T-helper 1 cell treated with Interleukin-12 subunit alpha and Interleukin-12 subunit beta and Interleukin-4 antibody, amounts not matched to agents 30 μg/mL and 1 μg/mL, for 36 hours (primary cell): Measurements from ENCODE around the gene ELFN2.
"Not testable (repeated sequence)": the region's sequence is repeated elsewhere in the genome, so short reads cannot be mapped to it uniquely, and the experiment has no call there.

Source experiments
- H3K27ac Mint-ChIP-seq: one replicate; pipeline ENCODE4 v1.8.0; 2021; ENCODE audit warnings: mild to moderate bottlenecking, mixed read lengths
- H3K27me3 Mint-ChIP-seq: one replicate; pipeline ENCODE4 v1.8.0; 2021; ENCODE audit warnings: low read depth, mixed read lengths
- H3K36me3 Mint-ChIP-seq: one replicate; pipeline ENCODE4 v1.8.0; 2021; ENCODE audit warnings: low read depth, mixed read lengths
- H3K4me1 Mint-ChIP-seq: one replicate; pipeline ENCODE4 v1.8.0; 2021; ENCODE audit warnings: low read depth, mixed read lengths
- H3K4me3 Mint-ChIP-seq: one replicate; pipeline ENCODE4 v1.8.0; 2021; ENCODE audit warnings: mild to moderate bottlenecking, moderate library complexity, mixed read lengths
- H3K9me3 Mint-ChIP-seq: one replicate; pipeline ENCODE4 v1.8.0; 2021; ENCODE audit warnings: mixed read lengths

The ELFN2 gene

DNA sequence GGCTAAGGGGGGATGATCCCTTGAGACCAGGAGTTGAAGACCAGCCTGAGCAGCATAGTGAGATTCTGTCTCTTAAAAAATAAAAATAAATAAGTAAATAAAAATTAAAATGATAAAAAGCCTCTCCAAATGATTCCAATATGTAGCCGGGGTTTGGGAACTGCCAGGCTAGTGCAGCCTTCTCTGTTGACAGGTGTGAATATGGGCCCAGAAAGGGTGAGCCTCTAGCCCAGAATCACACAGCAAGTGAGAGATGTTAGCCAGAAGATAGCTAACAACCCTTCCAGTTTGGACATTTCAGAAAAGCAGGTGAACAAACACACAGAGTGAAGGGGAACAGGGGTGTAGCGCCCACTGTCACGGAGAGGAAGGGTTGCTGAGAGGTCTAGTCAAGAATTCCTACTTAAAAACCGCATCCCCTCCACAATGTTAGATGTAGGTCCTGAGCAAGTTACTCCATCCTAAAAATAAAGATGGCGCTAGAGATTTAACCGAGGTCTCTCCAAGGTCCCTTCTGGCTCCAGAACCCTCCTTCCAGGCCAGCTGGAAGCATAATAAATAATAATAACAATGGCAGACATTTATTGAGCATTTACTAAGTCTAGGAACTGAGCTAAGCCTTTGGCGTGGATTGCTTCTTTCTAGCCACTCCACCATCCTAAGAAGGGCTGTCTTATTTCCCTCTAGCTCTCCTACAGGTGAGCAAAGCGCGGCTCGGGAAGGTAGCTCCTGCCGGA lies 93.4 kb downstream of the ELFN2 start:
- H3K27me3 Mint-ChIP-seq: peaks cover 77% of the 10 kb centered on the region
- peaks cover 5% of the 10 kb centered on the region for H3K4me1 Mint-ChIP-seq
- H3K9me3 Mint-ChIP-seq: no peaks in the 10 kb centered on the region
- H3K4me3 Mint-ChIP-seq: no peak overlapping the region
- no peak overlapping the region for H3K27ac Mint-ChIP-seq
- no peaks in the 10 kb centered on the region for H3K36me3 Mint-ChIP-seq

DNA sequence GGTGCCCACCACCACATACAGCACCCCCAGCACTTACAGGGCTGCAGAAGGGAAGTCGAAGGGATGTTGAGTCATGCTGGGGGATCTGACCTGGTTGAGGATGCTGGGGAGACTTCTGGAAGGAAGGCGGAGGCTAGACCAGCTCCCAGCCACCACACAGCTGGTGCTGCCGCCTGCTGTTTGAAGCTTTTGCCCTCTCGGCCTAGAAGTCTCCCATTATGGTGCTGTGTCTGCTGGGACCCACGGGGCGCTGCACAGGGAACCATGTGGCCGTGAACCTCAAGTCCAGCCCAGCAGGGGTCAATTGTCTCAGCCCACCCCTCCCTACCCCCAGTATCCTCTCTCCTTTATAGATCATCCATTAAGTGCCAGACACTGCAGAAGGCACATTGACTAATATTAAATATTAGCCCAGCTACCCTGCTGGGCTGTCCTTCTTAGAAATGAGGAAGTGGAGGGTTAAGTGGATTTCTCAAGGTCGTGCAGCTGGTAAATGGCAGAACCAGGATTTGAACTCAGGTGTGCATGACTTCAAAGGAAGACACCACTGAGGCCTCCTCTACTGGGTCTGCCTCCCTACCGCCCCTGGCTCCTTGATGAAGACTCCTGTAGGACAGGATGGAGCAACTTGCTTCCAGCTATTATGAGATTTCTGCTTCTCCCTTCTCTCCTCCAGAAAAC lies 95.3 kb downstream of the ELFN2 start:
- Mint-ChIP-seq H3K4me3 (no peak overlapping the region), H3K36me3 (no peaks in the 10 kb centered on the region), H3K27me3 (peaks cover 86% of the 10 kb centered on the region), H3K27ac (no peak overlapping the region), H3K4me1 (peaks cover 5% of the 10 kb centered on the region), H3K9me3 (no peaks in the 10 kb centered on the region)

DNA sequence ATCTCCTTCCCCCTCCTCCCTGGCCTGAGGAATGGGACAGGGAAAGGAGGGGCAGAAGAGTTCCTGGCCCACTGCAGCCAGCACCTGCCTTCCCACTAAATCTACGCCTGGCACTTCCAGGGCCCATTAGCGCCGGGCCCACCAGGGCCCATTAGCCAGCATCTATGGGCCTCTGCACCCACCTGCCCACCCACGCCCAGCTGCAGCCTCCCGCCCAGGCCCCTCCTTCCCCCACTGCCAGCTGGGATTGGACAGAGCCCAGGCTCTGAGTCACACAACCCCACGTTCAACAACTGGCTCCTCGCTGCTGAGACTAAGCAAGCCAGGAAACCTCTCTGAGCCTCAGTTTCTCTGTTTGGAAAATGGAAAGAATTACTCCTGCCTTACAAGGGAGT lies 96.2 kb downstream of the ELFN2 start:
- Mint-ChIP-seq H3K4me3 (no peak overlapping the region), H3K36me3 (no peaks in the 10 kb centered on the region), H3K27me3 (peaks cover 86% of the 10 kb centered on the region), H3K4me1 (peaks cover 5% of the 10 kb centered on the region), H3K9me3 (no peaks in the 10 kb centered on the region), H3K27ac (no peak overlapping the region)

DNA sequence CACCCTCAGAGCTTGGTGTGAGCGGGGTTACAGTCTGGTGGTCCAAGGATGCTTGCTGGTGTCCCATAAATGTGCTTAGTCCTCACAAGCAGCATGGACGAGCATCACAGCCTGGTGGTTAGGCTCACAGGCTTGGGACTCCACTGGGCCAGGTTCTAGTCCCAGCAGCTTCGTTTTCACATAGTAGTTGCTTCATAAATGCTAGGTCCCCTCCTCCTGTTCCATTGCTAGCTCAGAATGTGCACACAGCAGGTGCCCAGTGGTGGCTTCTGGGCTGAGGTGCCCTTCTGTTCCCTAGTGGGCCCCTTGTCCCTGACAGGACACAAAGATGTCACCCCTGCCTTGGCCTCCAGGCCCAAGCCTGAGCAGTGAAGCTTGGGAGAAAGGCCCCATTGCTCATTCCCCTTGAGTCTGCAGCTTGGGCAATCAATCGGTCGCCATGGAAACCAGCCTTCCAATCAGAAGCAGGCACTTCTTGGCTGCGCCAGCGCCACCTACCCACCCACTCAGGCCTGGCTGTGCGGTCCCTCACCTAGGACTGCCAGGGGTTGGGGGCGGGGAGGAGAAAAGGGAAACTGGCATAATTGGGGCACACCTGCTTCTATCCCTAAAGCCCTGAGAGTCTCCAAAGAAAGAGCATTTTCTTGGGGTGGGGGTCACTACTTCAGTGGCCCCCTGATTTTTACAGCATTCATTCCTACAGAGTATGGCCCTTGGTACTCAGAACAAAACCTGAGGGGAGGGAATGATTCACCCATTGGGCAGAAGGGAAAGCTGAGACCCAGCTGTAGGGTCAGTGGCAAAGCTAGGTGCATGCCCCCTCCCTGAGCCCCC lies 96.9 kb downstream of the ELFN2 start:
- H3K27me3 Mint-ChIP-seq: peaks cover 80% of the 10 kb centered on the region

DNA sequence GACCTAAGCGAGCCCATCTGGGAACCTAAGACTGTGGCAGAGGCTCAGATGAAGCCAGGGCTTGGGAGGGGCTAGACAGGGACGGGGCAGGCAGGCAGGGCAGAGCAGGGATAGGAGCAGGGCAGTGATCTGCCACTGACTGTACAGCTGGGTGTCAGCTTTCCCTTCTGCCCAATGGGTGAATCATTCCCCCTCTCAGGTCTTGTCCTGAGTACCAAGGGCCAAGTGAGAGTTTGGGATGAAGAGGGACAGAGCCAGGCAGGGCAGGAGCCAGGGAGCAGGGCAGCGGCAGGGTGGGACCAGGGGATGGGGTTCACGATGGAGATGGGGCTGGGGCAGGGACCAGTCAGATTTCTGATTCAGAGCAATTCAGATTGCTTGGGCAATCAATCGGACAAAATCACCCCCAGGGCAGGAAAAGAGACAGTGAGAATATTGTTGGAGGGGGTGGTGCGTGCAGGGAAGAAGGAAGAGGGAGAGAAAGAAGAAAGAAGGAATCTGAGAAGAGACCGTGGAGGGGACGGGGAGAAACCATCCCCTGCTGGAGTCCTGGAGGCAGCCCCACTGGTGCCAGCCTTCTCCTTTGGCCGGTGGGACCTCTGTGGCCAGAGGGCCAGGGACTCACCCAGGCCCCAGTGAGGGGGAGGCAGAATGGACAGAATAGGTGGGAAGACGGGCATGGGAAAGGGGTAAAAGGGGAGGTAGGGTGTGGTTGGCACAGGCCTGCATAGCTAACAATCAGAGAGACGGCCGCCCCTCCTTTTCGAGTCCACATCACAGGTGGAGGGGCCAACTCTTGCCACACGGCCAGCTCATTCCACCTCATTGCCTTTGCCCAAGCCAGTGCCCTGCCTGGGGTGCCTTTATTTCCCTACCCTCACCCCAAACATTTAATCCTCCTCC lies 97.8 kb downstream of the ELFN2 start:
- Mint-ChIP-seq H3K9me3 (no peaks in the 10 kb centered on the region), H3K4me1 (peaks cover 1% of the 10 kb centered on the region), H3K27ac (no peak overlapping the region)

More for the DNA sequence above, 96.9 kb downstream of the ELFN2 start:
- Mint-ChIP-seq H3K36me3 (no peaks in the 10 kb centered on the region), H3K27ac (no peak overlapping the region), H3K9me3 (no peaks in the 10 kb centered on the region), H3K4me3 (no peak overlapping the region), H3K4me1 (peaks cover 4% of the 10 kb centered on the region)

DNA sequence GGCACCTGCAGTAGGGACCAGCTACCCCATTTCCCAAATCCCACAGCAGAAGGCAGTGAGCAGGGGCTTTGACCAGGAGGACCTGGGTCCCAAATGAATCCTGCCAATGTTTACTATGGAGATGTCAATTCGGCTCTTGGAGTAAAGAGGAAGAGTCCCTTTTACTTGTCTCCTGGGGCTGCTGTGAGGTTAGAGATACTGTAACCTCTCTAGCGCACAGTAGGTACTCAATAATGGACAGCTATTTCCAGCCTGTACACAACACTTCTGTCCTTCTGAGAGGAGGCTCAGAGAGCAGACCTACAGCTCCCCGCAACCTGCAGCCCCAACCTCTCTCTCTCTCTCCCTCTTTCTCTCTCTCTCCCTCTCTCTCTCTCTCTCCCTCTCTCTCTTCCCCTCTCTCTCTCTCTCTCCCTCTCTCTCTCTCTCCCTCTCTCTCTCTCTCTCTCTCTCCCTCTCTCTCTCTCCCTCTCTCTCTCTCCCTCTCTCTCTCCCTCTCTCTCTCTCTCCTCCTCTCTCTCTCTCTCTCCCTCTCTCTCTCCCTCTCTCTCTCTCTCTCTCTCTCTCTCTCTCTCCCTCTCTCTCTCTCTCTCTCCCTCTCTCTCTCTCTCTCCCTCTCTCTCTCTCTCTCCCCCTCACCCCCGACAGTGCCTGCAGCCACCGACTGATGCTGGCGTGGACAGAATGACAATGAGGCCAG lies 98.6 kb downstream of the ELFN2 start:
- H3K27ac Mint-ChIP-seq, H3K9me3 Mint-ChIP-seq, H3K4me3 Mint-ChIP-seq, H3K4me1 Mint-ChIP-seq, H3K36me3 Mint-ChIP-seq: not testable (repeated sequence)
- H3K27me3 Mint-ChIP-seq: peaks cover 74% of the 10 kb centered on the region

More for the DNA sequence above, 97.8 kb downstream of the ELFN2 start:
- H3K4me3 Mint-ChIP-seq: no peak overlapping the region
- no peaks in the 10 kb centered on the region for H3K36me3 Mint-ChIP-seq
- H3K27me3 Mint-ChIP-seq: peaks cover 73% of the 10 kb centered on the region

DNA sequence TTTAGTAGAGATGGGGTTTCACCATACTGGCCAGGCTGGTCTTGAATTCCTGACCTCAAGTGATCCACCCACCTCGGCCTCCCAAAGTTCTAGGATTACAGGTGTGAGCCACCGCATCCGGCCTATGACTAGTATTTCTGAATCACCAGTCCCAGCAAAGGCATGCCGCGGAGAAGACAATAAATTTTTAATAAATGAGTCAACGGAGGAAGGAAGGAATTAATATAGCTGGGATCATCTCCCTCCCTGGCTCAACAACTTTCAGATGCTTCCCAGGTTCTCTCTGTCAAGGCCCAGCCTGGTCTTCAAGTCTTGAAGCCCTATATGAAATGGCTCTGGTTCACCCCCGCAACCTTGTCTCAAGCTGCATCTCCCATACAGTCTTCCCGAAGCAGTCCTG lies 99.3 kb downstream of the ELFN2 start:
- H3K4me3 Mint-ChIP-seq: no peak overlapping the region
- no peak overlapping the region for H3K27ac Mint-ChIP-seq
- H3K4me1 Mint-ChIP-seq: no peaks in the 10 kb centered on the region
- no peaks in the 10 kb centered on the region for H3K9me3 Mint-ChIP-seq
- peaks cover 75% of the 10 kb centered on the region for H3K27me3 Mint-ChIP-seq
- H3K36me3 Mint-ChIP-seq: no peaks in the 10 kb centered on the region

DNA sequence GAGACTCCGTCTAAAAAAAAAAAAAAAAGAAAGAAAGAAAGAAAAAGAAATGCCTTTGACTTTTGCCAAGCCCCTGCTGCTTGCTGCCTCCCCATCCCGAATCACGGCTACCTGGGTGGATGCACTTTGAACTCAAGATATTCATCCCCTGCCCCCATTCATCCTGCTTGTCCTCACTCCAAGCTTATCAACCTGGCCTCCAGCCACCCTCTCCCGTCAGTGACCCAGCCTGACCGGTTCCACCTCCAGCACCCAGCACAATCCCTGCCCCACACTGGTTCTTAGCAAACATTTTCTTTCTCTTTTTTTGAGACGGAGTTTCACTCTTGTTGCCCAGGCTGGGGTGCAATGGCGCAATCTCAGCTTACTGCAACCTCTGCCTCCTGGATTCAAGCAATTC lies 100.6 kb downstream of the ELFN2 start:
- Mint-ChIP-seq H3K27ac (no peak overlapping the region), H3K36me3 (no peaks in the 10 kb centered on the region), H3K4me1 (no peaks in the 10 kb centered on the region), H3K9me3 (no peaks in the 10 kb centered on the region), H3K4me3 (no peak overlapping the region), H3K27me3 (peaks cover 74% of the 10 kb centered on the region)

DNA sequence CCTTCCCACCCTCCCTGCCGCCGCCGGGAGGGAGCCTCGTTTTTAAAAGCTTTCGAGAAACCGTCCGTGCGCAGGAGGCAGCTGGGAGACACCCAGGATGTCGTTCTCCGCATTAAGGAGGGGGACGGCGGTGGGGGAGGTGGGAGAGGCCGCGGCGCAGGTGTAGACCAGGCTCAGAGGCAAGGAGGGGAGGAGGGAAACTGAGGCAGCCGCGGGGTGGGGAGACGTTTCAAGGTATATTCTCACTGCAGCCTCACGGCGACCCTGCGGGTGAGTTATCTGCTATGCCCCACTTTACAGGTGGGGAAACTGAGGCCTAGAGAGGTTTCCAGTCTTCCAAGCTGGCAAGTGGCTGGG lies 102.3 kb downstream of the ELFN2 start:
- Mint-ChIP-seq H3K9me3 (no peaks in the 10 kb centered on the region), H3K4me1 (no peaks in the 10 kb centered on the region), H3K27me3 (peaks cover 77% of the 10 kb centered on the region), H3K27ac (no peak overlapping the region), H3K36me3 (no peaks in the 10 kb centered on the region), H3K4me3 (no peak overlapping the region)

DNA sequence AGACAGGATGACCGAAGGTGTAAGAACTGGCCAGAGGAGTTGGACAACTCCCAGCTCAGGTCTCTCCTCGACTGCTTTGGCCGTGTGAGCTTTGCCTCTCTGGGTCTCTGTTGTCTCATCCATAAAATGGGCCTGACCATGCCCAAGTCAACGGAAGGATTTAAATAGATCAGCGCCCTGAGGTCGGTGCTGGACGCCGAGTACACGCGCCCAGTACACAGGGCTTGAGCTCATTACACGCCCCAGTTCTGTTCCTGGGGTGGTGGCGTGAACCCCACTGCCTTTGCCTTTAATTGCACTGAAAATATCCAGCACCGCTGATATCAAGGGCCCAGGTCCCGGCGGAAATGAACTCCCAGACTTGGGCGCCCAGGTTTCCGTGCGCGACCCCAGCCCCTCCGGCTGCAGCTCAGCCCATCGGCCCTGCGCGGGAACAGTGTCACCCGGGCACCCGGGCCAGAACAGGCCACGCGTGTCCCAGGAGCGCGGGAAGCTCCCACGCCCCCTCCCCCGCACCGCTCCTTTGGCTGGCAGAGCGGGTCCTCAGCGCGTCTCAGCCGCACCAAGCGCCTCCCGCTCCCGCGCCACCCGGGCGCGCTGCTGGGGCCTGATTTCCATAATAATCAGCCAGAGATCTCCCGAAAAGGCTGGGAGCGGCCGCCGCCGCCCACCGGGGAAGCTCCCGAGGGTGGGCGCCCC lies 102.8 kb downstream of the ELFN2 start:
- Mint-ChIP-seq H3K27ac (no peak overlapping the region), H3K4me1 (no peaks in the 10 kb centered on the region), H3K36me3 (no peaks in the 10 kb centered on the region), H3K9me3 (no peaks in the 10 kb centered on the region), H3K4me3 (no peak overlapping the region), H3K27me3 (peaks cover 75% of the 10 kb centered on the region)

DNA sequence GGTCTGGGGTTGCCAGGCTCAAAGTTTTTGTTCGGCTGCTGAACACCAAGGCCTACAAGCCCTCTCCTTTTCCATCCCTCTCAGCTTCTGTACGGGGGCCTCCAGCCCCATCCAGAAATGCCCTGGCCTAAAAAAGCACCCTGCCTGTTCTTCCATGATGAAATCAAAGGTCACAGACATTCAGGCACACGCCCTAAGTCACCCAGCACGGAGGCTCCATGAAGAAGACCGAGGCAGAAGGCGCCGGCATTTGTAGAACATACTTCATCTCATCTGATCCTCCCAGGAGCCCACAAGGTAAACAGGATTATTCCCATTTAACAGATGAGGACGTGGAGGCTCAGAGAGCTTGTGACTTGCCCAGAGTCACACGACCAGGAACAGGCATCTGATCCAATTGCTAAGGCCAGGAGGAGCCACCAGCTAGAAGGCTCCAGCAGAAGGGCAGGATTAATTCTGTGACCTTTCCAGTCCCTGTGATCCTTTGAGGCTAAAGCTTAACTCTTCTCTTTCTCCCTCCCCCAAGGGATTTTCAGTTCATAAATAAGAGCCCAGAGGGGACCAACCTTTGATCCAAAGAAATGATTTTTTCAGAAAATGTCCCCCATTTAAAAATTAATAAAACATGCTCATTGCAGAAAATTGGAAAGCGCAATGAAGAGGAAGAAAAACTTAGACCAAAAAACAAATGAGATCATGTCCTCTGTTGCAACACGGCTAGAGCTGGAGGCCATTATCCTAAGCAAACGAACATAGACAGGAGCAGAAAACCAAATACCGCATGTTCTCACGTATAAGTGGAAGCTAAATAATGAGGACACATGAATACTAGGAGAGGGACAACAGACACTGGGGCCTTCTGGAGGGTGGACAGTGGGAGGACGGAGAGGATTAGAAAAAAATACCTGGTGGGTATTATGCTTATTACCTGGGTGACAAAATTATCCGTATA lies 106.3 kb downstream of the ELFN2 start:
- H3K9me3 Mint-ChIP-seq: no peaks in the 10 kb centered on the region
- H3K4me3 Mint-ChIP-seq: no peak overlapping the region
- peaks cover 42% of the 10 kb centered on the region for H3K27me3 Mint-ChIP-seq
- no peaks in the 10 kb centered on the region for H3K36me3 Mint-ChIP-seq
- no peak overlapping the region for H3K27ac Mint-ChIP-seq
- H3K4me1 Mint-ChIP-seq: peaks cover 8% of the 10 kb centered on the region

DNA sequence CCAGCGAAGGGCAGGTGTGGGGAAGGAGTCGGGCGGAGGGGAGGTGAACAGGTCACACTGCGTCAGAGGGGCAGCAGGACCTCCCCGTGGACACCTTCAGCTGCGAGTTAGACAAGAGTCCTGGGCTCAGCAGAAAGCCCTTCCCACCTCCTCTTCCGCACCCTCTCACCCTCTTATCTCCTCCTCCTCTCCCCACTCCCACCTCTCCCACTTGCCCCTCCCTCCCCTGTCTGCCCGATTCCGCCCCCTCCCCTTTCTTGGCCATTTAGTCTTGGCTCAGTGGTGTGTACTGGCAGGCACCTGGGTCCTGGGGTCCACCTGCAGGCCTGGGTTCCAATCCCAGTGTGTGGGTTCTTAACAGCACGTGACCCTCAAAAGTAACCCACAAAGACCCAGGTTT lies 107.8 kb downstream of the ELFN2 start:
- Mint-ChIP-seq H3K9me3 (no peaks in the 10 kb centered on the region), H3K4me3 (no peak overlapping the region), H3K36me3 (peaks cover 4% of the 10 kb centered on the region), H3K27ac (no peak overlapping the region), H3K27me3 (peaks cover 42% of the 10 kb centered on the region), H3K4me1 (peaks cover 19% of the 10 kb centered on the region)
